HUES48 (cell line): Measurements from ENCODE around the gene DENR.

Experiments used
- H3K27ac ChIP-seq: one replicate; pipeline ENCODE4 v1.7.0; 2013; ENCODE audit warnings: low read depth, low read length, inconsistent platforms
- H3K27me3 ChIP-seq: 2 replicates; pipeline ENCODE4 v1.6.1; 2013; ENCODE audit warnings: mild to moderate bottlenecking, low read length; ENCODE audit not compliant: control insufficient read depth, insufficient read depth
- H3K36me3 ChIP-seq: 2 replicates; pipeline ENCODE4 v1.6.1; 2013; ENCODE audit warnings: low read length; ENCODE audit not compliant: control insufficient read depth, insufficient read depth
- H3K4me1 ChIP-seq: 2 replicates; pipeline ENCODE4 v1.6.1; 2013; ENCODE audit warnings: mild to moderate bottlenecking, low read length; ENCODE audit not compliant: control insufficient read depth, insufficient read depth
- H3K4me3 ChIP-seq: 2 replicates; pipeline ENCODE4 v1.5.1; 2013; ENCODE audit warnings: mild to moderate bottlenecking, low read depth, low read length
- H3K9ac ChIP-seq: 2 replicates; pipeline ENCODE4 v1.6.1; 2013; ENCODE audit warnings: mild to moderate bottlenecking, low read depth, low read length, moderate library complexity
- H3K9me3 ChIP-seq: 2 replicates; pipeline ENCODE4 v1.6.1; 2013; ENCODE audit warnings: low read length; ENCODE audit not compliant: control insufficient read depth, insufficient read depth

Gene DENR

DNA sequence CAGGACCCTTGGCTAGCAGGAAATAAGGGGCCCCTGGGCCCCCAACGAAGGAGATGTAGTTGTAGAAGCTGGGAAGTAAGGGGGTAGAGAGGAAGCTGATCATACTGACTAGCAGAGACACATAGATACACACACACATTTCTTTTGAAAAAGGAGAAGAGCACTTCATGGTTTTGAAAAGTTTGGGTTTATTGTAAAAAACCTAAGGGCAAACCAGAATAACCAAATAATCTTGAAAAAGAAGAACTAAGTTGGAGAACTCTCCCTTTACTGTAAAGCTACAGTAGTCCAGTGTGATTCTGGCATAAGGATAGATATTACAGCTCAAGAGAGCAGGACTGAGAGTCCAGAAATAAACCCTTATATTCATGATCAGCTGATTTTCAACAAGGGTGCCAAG is 30.2 kb upstream of the DENR start:
- Histone ChIP-seq H3K4me1 (no peaks in the 10 kb centered on the region), H3K9ac (no peak overlapping the region), H3K27ac (no peak overlapping the region)

DNA sequence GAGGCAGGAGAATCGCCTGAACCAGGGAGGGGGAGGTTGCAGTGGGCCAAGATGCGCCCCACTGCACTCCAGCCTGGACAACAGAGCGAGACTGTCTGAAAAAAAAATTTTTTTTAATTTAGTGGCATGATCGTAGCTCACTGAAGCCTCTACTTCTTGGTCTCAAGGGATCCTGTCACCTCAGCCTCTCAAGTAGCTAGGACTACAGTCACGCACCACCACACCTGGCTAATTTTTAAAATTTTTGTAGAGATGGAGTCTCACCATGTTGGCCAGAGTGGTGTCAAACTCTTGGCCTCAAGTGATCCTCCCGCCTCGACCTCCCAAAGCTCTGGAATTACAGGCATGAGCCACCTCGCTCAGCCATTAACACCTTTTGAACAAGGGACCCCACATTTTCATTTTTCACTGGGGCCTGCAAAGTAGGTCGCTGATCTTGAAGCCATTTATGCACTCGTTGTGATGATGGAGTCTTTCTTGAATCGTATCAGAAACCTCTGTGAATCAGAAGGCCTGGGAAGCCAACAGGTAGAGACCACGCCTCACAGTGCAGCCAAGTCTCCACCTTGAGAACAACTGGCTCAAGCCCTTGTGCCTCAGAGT is 27.9 kb upstream of the DENR start:
- Histone ChIP-seq H3K4me3 (no peak overlapping the region), H3K27ac (no peak overlapping the region), H3K27me3 (no peaks in the 10 kb centered on the region), H3K9ac (no peak overlapping the region), H3K4me1 (no peaks in the 10 kb centered on the region), H3K9me3 (no peaks in the 10 kb centered on the region), H3K36me3 (no peaks in the 10 kb centered on the region)

More for the DNA sequence above, 30.2 kb upstream of the DENR start:
- no peaks in the 10 kb centered on the region for H3K27me3 ChIP-seq
- H3K9me3 ChIP-seq = no peaks in the 10 kb centered on the region
- no peak overlapping the region for H3K4me3 ChIP-seq
- no peaks in the 10 kb centered on the region for H3K36me3 ChIP-seq

DNA sequence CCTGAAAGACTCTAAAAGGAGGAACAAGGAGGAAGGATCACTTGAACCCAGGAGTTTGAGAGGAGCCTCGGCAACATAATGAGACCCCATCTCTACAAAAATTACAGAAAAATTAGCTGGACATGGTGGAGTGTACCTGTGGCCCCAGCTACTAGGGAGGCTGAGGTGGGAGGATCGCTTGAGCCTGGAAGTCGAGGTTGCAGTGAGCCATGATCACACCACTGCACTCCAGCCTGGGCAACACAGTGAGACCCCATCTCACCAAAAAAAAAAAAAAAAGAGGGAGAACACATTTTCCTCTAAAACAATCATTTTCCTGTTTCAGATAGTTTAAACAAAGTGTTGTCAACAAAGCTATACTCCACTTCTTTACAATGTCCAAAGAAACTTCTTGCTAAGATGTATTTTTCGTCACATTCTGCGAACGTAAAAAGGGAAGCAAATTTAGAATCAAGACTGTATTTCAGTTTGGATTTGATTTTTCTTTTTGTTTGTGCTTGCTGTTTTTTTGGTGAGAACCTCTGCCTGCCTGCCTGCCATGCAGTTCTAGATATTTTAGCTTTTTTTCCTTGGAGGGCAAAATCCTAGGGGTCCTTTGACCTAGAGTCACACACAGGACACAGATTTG is 27.1 kb upstream of the DENR start:
- no peaks in the 10 kb centered on the region for H3K27me3 ChIP-seq
- no peaks in the 10 kb centered on the region for H3K36me3 ChIP-seq
- H3K9me3 ChIP-seq = no peaks in the 10 kb centered on the region
- peak overlapping the region; percentile 89 for H3K27ac ChIP-seq
- H3K4me1 ChIP-seq = peaks cover under 1% of the 10 kb centered on the region; the same call in 1 of the 2 replicates
- H3K4me3 ChIP-seq = no peak overlapping the region
- H3K9ac ChIP-seq = no peak overlapping the region

DNA sequence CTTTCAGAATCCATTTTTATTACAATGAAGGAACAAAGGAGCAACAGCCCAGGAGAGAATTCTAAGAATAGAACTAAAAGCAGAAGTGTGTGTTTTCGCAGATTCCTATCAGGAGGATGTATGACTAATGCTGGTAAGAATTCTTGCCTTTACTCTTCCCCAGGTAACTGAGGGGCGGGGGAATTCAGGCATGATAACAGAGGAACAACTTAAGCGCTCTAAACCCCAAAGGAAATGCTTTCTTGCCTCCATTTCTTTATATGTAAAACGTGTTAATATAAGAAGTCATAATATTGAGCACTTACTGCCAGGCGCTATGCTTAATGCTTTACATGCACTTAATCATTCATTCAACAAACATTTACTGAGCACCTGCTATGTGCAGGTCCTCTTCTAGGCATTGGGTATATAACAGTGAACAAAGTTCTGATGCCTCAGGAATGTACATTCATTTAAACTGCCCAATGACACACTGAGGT is 26.5 kb upstream of the DENR start:
- Histone ChIP-seq H3K27me3 (no peaks in the 10 kb centered on the region), H3K4me3 (no peak overlapping the region), H3K27ac (peak overlapping the region; percentile 89), H3K9ac (no peak overlapping the region), H3K4me1 (peaks cover 2% of the 10 kb centered on the region; the same call in 1 of the 2 replicates), H3K9me3 (no peaks in the 10 kb centered on the region), H3K36me3 (no peaks in the 10 kb centered on the region)

DNA sequence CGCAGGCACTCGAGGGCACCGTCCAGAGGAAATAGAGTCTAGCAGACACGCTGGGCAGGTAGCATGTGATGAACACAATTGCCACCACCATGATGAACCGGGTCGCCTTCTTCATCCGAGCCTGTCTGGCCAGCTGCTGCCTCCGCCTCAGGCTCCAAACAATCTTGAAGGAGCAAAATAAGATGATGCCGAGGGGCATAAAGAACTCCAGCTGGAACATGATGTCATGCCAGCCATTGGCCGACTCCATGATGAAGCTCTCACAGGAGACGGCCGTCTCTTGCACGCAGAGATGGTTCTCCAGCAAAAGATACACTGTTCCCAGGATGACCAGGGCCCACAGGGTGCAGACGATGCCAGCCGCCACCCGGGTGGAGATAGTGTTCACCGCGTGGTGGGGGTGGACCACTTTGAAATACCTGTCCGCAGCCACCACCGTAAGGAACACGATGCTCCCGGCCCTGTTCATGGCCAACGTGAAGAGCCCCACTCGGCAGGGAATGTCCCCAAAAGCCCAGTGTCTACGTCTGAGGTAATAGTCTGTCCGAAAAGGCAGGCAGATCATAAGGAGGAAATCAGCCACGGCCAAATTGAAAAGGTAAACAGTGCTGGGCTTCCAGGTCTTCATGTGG is 22.9 kb upstream of the DENR start:
- no peak overlapping the region for H3K4me3 ChIP-seq
- no peak overlapping the region for H3K9ac ChIP-seq
- H3K27me3 ChIP-seq = no peaks in the 10 kb centered on the region
- peaks cover 2% of the 10 kb centered on the region; the same call in 1 of the 2 replicates for H3K4me1 ChIP-seq
- no peaks in the 10 kb centered on the region for H3K9me3 ChIP-seq
- no peaks in the 10 kb centered on the region for H3K36me3 ChIP-seq
- no peak overlapping the region for H3K27ac ChIP-seq

DNA sequence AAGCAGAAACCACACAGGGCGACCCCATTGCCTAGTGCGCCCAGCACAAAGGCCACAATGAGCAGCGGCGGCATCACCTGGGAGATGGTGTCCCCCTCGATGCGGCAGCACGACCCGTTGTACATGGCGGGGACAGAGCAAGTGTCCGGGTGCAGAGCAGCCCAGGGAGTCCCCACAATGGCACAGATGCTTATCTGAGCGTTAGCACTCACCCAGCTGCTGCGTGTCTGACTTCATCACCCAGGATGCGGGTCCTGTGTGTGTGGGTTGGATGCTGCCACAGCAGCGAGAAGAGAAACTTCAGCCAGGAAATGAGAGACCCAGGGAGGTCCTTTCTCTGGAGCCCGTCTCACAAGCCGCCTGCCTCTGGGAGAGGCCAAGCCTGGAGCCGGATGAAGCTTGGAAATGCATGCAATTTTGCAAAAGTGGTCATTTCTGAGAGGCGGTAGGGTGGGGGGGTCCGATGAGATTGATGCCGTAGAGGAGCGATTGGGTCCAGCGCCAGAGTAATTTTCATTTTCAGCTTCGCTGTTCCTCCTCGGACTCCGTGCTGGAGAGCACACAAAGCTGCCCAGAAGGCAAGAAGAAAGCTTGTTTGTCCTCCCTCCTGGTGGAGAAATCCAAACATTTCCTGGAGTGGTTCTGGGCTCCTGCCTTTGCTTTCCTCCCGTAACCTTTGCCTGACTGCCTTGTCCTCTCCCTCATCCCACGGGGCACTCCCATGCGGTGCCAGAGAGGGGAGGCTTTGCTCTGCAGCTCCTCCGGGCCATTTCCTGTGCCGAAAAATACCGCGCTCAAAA is 22.2 kb upstream of the DENR start, which contains the start of gene HCAR1:
TSS of gene HCAR1 (minus strand) at position 630 of the 800 bp plus-strand sequence. CDS start at position 125, 505 bp downstream.
- H3K9ac ChIP-seq = no peak within 1 kb of the TSS
- H3K27ac ChIP-seq = no peak within 1 kb of the TSS
- no peaks in the 10 kb centered on the region for H3K9me3 ChIP-seq

DNA sequence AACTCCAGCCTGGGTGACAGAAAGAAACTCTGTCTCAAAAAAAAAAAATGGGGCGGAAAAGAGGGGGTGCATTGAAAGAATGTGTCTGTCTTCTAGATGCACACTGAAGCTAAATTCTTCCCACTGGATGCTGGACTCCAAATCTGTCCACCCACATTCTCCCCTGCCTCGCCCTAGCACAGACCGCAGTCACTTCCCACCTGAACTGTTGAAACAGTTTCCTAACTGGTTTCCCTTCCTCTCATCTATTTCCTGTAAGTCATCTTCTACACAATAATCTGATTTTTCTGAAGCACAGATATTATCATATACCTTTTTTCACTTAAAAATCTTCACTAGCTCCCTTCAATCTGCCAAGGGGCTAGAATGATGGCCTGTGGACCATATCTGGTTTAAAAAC is 20.5 kb upstream of the DENR start:
- no peak overlapping the region for H3K9ac ChIP-seq
- H3K4me3 ChIP-seq = no peak overlapping the region
- H3K27ac ChIP-seq = no peak overlapping the region
- no peaks in the 10 kb centered on the region for H3K36me3 ChIP-seq
- peaks cover 2% of the 10 kb centered on the region; the same call in 1 of the 2 replicates for H3K4me1 ChIP-seq
- H3K27me3 ChIP-seq = no peaks in the 10 kb centered on the region
- H3K9me3 ChIP-seq = no peaks in the 10 kb centered on the region; the same call in 1 of the 2 replicates

More for the DNA sequence above, 22.2 kb upstream of the DENR start, which contains the start of gene HCAR1:
- Histone ChIP-seq H3K36me3 (no peaks in the 10 kb centered on the region), H3K27me3 (no peaks in the 10 kb centered on the region), H3K4me3 (no peak within 1 kb of the TSS), H3K4me1 (peaks cover 2% of the 10 kb centered on the region; the same call in 1 of the 2 replicates)

DNA sequence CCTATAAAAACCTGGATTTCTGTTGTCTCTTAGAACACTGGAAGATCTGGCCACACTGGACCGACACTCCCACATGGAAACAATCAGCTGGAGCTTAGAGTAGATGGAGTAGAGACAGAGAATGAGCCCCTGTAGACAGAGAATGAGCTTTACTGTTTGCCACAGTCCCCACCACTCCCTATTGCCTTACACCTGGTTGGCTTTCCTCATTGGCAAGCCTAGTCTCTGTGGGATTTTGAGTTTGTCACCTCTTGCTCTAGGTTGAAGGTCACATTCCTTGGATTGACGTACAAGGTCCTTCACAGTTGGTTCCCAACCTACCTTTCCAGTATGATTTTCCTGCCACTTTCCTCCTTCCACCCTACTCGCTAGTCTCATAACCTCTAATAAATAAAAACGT is 20.0 kb upstream of the DENR start:
- no peaks in the 10 kb centered on the region; the same call in 1 of the 2 replicates for H3K9me3 ChIP-seq
- peaks cover 2% of the 10 kb centered on the region; the same call in 1 of the 2 replicates for H3K4me1 ChIP-seq
- H3K9ac ChIP-seq = no peak overlapping the region
- no peak overlapping the region for H3K4me3 ChIP-seq
- H3K36me3 ChIP-seq = no peaks in the 10 kb centered on the region
- H3K27ac ChIP-seq = no peak overlapping the region
- H3K27me3 ChIP-seq = no peaks in the 10 kb centered on the region

DNA sequence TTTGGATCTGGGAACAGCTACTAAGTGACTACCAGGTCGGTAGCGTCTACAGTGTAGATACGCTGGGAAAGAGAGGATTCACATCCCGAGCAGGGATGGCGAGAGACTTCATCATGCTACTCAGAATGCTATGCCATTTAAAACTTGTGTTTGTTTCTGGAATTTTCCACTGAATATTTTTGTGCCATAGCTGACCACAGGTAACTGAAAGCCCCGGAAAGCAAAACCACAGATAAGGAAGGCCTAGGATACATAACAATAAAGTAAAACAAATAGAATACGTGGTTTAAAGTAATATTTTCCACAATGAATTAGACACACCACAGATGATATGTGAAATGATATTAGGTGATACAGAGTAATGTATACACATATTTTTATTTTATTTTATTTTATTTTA is 14.1 kb upstream of the DENR start:
- no peak overlapping the region for H3K9ac ChIP-seq
- H3K27ac ChIP-seq = no peak overlapping the region
- no peaks in the 10 kb centered on the region; the same call in 1 of the 2 replicates for H3K9me3 ChIP-seq
- no peaks in the 10 kb centered on the region for H3K36me3 ChIP-seq
- no peak overlapping the region for H3K4me3 ChIP-seq
- H3K27me3 ChIP-seq = no peaks in the 10 kb centered on the region
- no peaks in the 10 kb centered on the region for H3K4me1 ChIP-seq

DNA sequence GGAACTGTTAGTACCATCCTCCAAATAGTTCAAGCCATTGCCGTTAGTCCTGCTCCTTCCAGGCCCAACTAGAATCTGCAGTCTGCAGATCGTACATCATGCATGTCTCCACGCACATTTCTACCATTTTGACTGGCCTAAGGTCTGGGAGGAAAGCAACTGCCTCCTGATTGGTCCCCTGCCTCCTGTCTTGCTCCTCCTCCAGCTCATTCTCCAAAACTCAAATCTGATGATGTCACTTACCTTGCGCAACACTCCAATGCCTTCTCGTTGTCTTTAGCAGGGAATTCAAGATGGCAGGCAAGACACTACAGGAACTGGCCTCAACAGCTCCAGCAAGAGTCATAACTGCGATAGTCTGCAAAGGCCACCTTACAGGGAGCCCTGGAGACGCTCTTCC is 12.3 kb upstream of the DENR start:
- Histone ChIP-seq H3K27me3 (no peaks in the 10 kb centered on the region), H3K4me1 (no peaks in the 10 kb centered on the region), H3K36me3 (no peaks in the 10 kb centered on the region), H3K27ac (no peak overlapping the region), H3K9me3 (no peaks in the 10 kb centered on the region; the same call in 1 of the 2 replicates), H3K9ac (no peak overlapping the region), H3K4me3 (no peak overlapping the region)
